KG1 (cell line): Measurements from ENCODE around the gene ASCL2.

Experiments used
- DNase-seq: peaks from one replicate; lab custom pipeline; 2025; lab: John Stamatoyannopoulos, UW

ASCL2 gene, protein sequence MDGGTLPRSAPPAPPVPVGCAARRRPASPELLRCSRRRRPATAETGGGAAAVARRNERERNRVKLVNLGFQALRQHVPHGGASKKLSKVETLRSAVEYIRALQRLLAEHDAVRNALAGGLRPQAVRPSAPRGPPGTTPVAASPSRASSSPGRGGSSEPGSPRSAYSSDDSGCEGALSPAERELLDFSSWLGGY

DNA sequence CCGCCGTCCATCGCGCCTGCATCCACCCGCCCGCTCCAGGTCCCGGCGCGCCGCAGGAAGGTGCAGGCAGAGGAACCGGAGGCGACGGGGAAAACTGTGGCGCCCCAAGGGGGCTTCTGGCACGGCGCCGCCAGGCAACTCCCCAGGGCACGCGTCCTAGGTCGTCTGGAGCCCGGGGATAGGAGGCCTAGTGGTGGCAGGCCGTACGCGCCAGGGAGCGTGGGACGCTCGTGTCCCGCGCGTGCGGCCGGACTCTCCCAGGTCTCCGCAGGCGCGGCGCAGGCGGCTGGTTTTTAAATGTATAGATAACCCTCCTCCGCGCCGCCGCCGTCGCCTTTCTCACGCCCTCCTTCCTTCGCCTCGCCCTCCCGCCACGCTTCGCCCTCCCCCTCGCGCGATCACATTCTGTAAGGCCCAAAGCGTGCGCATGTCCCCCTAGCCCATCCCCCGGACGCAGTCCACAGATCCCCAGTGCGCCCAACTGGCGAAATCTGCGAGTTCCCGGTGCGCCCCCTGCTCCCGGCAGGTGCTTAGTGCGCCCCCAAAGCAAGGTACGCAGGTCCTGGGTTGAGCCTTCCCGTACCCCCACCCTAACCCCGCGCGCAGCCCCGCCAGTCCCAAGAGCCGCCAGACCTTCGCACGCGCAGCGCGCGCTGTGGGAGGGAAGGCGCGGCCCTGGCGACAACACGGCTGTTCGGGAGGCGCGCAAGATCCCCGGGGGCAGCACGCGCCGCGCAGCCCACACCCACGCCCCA lies at the start of gene ASCL2:
Gene ASCL2 (minus strand): TSS at position 267 of the 755 bp plus-strand sequence. CDS start 256 bp downstream, at position 11.
- no peak for DNase-seq

DNA sequence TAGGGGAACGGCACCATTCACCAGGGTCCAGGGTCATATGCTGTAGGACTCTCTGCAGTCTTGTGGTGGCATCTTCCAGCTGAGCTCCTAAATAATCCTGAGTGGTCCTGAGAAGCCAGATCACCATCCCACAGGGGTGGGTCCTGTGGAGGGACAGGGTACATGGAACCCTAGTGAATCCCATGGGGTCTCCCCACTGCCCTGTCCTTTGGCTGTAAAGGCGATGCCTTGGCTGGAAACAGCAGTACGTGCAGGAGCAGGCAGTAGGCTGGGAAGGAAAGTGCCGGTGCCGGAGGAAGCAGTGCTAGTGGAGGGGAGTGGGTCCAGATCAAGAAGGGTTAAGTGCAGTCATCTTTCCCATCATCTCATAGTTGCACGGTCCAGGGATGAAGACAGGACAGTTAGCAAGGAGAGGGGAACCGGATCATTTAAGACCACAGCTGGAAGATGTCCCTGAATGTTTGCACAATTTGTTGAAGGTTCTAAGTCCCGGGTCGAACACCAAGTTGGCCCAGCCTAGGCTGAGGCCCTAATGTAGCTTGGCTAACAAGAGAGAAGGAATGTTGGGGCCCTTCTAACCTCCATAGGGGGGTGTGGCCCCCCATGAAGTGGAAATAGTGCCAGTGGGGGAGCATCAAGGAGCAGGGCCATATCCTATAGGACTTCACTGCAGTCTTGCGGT lies 49.5 kb upstream of the ASCL2 start:
- DNase-seq, result no peak

DNA sequence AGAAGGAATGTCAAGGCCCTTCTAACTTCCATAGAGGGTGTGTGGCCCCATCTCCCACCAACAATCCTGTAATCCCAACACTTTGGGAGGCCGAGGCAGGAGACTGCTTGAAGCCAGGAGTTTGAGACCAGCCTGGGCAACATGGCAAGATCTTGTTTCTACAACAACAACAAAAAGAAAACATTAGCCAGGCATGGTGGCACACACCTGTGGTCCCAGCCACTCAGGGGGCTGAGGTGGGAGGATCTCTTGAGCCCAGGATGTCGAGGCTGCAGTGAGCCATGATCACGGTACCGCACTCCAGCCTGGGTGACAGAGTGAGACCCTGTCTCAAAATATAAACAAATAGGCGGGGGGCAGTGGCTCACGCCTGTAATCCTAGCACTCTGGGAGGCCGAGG lies 48.3 kb upstream of the ASCL2 start:
- DNase-seq, result no peak

DNA sequence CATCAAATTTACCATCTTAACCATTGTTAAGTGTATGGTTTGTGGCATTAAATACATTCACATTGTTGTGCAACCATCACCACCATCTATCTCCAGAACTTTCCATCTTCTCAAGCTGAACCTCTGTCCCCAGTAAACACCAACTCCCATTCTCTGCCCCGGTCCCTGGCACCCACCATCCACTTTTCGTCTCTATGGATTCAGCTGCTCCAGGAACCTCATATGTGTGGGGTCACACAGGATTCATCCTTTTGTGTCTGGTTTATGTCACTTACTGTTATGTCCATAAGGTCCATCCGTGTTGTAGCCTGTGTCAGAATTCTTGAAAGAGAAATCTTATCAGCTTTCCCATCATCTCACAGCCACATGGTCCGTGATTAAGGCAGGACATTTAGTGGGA lies 47.7 kb upstream of the ASCL2 start:
- no peak for DNase-seq

DNA sequence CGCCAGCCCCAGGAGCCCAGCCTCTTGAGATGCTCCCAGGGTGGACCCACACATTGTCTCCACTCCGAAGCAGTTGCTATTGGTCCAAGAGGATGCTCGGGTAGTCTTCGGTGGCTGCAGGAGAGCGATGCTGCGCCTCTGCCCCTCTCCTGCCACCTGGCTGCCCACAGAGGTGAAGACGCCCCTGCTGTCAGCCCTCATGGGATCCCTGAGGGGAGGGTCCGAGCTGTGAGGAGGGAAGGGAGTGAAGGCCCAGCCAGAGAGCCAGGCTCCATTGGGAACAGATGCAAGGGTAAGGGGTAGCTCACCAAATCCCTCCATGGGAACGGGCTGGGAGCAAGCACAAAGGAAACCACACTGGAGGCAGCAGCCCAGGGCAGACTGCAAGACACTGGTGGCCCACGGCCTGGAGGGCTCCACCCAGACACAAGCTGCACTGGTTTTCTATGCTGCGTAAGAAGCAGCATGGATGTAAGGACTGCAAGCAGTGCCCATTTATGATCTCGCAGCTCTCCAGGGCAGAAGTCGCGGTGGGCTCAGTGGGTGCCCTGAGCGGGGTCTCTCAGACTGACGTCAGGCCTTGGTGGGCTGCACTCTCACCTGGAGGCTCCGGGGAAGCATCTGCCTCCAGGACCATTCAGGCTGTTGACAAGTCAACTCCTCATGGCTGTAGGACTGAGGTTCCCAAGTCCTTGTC lies 47.1 kb upstream of the ASCL2 start:
- DNase-seq, result no peak

GRCh38 chr11:2316963-2317244 lies 46.5 kb upstream of the ASCL2 start:
- no peak for DNase-seq

GRCh38 chr11:2316169-2316962 lies 46.0 kb upstream of the ASCL2 start:
- DNase-seq, result no peak

GRCh38 chr11:2315395-2316168 lies 45.2 kb upstream of the ASCL2 start:
- DNase-seq, result no peak

DNA sequence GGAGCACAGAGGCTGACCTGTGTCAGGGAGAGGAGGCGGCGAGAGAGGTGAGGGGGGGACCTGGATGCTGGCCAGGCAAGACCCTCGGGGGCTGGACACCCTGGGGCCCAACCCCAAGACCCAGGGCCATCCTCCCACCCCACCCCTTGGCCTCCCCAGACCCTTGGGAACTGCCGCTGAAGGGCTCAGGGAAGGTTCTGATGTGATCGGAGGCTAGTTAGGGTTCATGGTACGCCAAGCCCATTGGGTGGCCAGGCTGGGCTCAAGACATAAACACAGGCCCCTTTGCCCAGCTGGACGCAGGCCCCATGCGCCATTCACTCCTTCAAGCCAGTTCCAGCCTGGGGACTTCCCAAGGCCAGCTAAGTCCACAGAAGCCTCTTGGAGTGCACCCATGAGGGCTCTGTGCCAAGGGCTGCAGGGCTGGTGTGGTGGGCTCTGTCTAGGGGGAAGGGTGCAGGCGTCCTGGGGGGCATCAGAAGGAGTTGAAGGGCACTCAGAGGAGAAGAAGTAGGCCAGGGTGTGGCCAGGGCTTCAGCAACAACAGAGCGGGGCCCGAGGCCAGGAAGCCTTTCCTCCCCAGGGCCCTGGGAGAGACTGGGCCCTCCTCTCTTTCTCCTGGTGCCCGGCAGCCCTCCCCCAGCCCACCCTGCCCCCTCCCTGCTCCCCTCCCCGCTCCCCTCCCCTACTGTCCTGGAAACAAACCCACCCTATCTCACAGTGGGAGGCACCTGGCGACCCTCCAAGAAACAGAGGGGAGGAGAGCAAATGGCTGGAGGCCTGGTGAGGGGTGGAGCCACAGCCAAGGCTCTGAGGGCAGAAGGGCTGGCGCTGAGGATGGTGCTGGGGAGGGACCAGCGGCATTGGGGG lies 44.4 kb upstream of the ASCL2 start:
- DNase-seq, result no peak

DNA sequence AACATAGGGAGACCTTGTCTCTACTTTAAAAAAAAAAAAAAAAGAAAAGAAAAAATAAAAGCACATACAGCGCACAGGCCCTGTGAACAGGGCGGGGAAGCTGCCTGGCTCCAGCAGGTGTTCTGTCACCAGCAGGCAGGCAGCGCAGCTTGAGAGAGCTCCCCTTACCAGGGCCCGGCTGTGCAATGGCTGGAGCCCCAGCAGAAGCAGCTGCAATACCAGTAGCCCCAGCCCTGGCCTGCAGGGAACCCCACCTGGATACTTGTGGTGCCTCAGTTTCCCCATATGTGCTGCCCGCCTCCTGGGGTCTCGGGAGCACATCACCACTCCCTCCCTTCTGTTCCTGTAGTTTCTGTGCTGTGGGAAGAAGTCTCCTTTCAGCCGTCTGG lies 43.7 kb upstream of the ASCL2 start:
- no peak for DNase-seq

GRCh38 chr11:2313051-2313951 lies 42.9 kb upstream of the ASCL2 start:
- DNase-seq, result no peak

GRCh38 chr11:2312232-2313042 lies 42.0 kb upstream of the ASCL2 start:
- DNase-seq, result no peak

GRCh38 chr11:2311353-2312133 lies 41.2 kb upstream of the ASCL2 start:
- no peak for DNase-seq

GRCh38 chr11:2310786-2311352 lies 40.5 kb upstream of the ASCL2 start:
- DNase-seq, result no peak

- no peak for DNase-seq
These were observed 39.8 kb upstream of the ASCL2 start for GRCh38 chr11:2310073-2310785.

GRCh38 chr11:2309251-2310072 lies 39.1 kb upstream of the ASCL2 start:
- DNase-seq, result no peak
